T-helper 2 cell treated with Interferon-gamma antibody and Interleukin-4, amounts not matched to agents 5 μg/mL and 100 μg/mL, for 36 hours (primary cell): ENCODE data around the gene GRPEL2.

Experiments used
- DNase-seq: peaks from one replicate; pipeline ENCODE4 v3.0.0; 2021; ENCODE audit warnings: low spot score
- H3K27ac Mint-ChIP-seq: one replicate; pipeline ENCODE4 v1.8.0; 2021; ENCODE audit warnings: mild to moderate bottlenecking, mixed read lengths
- H3K27me3 Mint-ChIP-seq: one replicate; pipeline ENCODE4 v1.8.0; 2021; ENCODE audit warnings: low read depth, mixed read lengths
- H3K36me3 Mint-ChIP-seq: one replicate; pipeline ENCODE4 v1.8.0; 2021; ENCODE audit warnings: low read depth, mixed read lengths
- H3K4me1 Mint-ChIP-seq: one replicate; pipeline ENCODE4 v1.8.0; 2021; ENCODE audit warnings: low read depth, mixed read lengths
- H3K4me3 Mint-ChIP-seq: one replicate; pipeline ENCODE4 v1.8.0; 2022; ENCODE audit warnings: mild to moderate bottlenecking, moderate library complexity, mixed read lengths
- H3K9me3 Mint-ChIP-seq: one replicate; pipeline ENCODE4 v1.8.0; 2021; ENCODE audit warnings: mixed read lengths

GRPEL2 gene

GRCh38 chr5:149345147-149345891, at the start of gene GRPEL2:
Gene GRPEL2, plus strand, starts transcription at chr5:149345499. Its CDS starts 41 bp downstream, at chr5:149345540.
- no peaks in the 10 kb centered on the region for H3K9me3 Mint-ChIP-seq
- H3K36me3 Mint-ChIP-seq: peaks cover 47% of the 10 kb centered on the region

GRCh38 chr5:149297340-149298025, 47.8 kb upstream of the GRPEL2 start:
- H3K4me3 Mint-ChIP-seq: no peak overlapping the region
- no peak overlapping the region for H3K27ac Mint-ChIP-seq
- no peak for DNase-seq
- H3K36me3 Mint-ChIP-seq: no peaks in the 10 kb centered on the region
- no peaks in the 10 kb centered on the region for H3K9me3 Mint-ChIP-seq
- no peaks in the 10 kb centered on the region for H3K4me1 Mint-ChIP-seq
- peaks cover 14% of the 10 kb centered on the region for H3K27me3 Mint-ChIP-seq

More at GRCh38 chr5:149345147-149345891, at the start of gene GRPEL2:
- Mint-ChIP-seq H3K27ac (peak within 1 kb of the TSS; percentile 82), H3K4me1 (peaks cover 46% of the 10 kb centered on the region), H3K4me3 (peak within 1 kb of the TSS; percentile 84), H3K27me3 (no peaks in the 10 kb centered on the region)
- peak; percentile 96 for DNase-seq

- no peaks in the 10 kb centered on the region for H3K36me3 Mint-ChIP-seq
- no peaks in the 10 kb centered on the region for H3K4me1 Mint-ChIP-seq
- no peaks in the 10 kb centered on the region for H3K9me3 Mint-ChIP-seq
- DNase-seq: no peak
- H3K4me3 Mint-ChIP-seq: no peak overlapping the region
- peaks cover 14% of the 10 kb centered on the region for H3K27me3 Mint-ChIP-seq
- H3K27ac Mint-ChIP-seq: no peak overlapping the region
Measured at GRCh38 chr5:149298163-149298562, 47.1 kb upstream of the GRPEL2 start.

- Mint-ChIP-seq H3K4me1 (no peaks in the 10 kb centered on the region), H3K36me3 (no peaks in the 10 kb centered on the region), H3K9me3 (no peaks in the 10 kb centered on the region), H3K4me3 (no peak overlapping the region), H3K27ac (no peak overlapping the region), H3K27me3 (peaks cover 14% of the 10 kb centered on the region)
- no peak for DNase-seq
Measured at GRCh38 chr5:149298842-149299404, 46.4 kb upstream of the GRPEL2 start.

GRCh38 chr5:149299451-149300054, 45.7 kb upstream of the GRPEL2 start:
- no peaks in the 10 kb centered on the region for H3K4me1 Mint-ChIP-seq
- no peak overlapping the region for H3K27ac Mint-ChIP-seq
- DNase-seq: no peak
- no peaks in the 10 kb centered on the region for H3K9me3 Mint-ChIP-seq
- no peak overlapping the region for H3K4me3 Mint-ChIP-seq
- H3K36me3 Mint-ChIP-seq: no peaks in the 10 kb centered on the region
- peaks cover 14% of the 10 kb centered on the region for H3K27me3 Mint-ChIP-seq

GRCh38 chr5:149300441-149300840, 44.9 kb upstream of the GRPEL2 start:
- Mint-ChIP-seq H3K4me3 (no peak overlapping the region), H3K27me3 (peaks cover 6% of the 10 kb centered on the region), H3K9me3 (no peaks in the 10 kb centered on the region), H3K4me1 (no peaks in the 10 kb centered on the region), H3K36me3 (no peaks in the 10 kb centered on the region), H3K27ac (no peak overlapping the region)
- DNase-seq: no peak

- Mint-ChIP-seq H3K36me3 (no peaks in the 10 kb centered on the region), H3K27me3 (peaks cover 3% of the 10 kb centered on the region), H3K27ac (no peak overlapping the region), H3K4me3 (no peak overlapping the region), H3K4me1 (no peaks in the 10 kb centered on the region), H3K9me3 (no peaks in the 10 kb centered on the region)
- no peak for DNase-seq
Measured at GRCh38 chr5:149301049-149301743, 44.1 kb upstream of the GRPEL2 start.

- Mint-ChIP-seq H3K27me3 (no peaks in the 10 kb centered on the region), H3K4me3 (no peak overlapping the region), H3K9me3 (no peaks in the 10 kb centered on the region), H3K36me3 (no peaks in the 10 kb centered on the region), H3K27ac (no peak overlapping the region), H3K4me1 (no peaks in the 10 kb centered on the region)
- no peak for DNase-seq
Measured at GRCh38 chr5:149301744-149302380, 43.4 kb upstream of the GRPEL2 start.

- no peaks in the 10 kb centered on the region for H3K9me3 Mint-ChIP-seq
- H3K36me3 Mint-ChIP-seq: no peaks in the 10 kb centered on the region
- no peak overlapping the region for H3K27ac Mint-ChIP-seq
- H3K4me1 Mint-ChIP-seq: no peaks in the 10 kb centered on the region
- no peak for DNase-seq
- no peak overlapping the region for H3K4me3 Mint-ChIP-seq
- no peaks in the 10 kb centered on the region for H3K27me3 Mint-ChIP-seq
Measured at GRCh38 chr5:149302641-149303040, 42.7 kb upstream of the GRPEL2 start.

GRCh38 chr5:149303210-149303609, 42.1 kb upstream of the GRPEL2 start:
- no peaks in the 10 kb centered on the region for H3K36me3 Mint-ChIP-seq
- no peaks in the 10 kb centered on the region for H3K9me3 Mint-ChIP-seq
- H3K27me3 Mint-ChIP-seq: no peaks in the 10 kb centered on the region
- no peak for DNase-seq
- no peak overlapping the region for H3K4me3 Mint-ChIP-seq
- H3K27ac Mint-ChIP-seq: no peak overlapping the region
- no peaks in the 10 kb centered on the region for H3K4me1 Mint-ChIP-seq

- Mint-ChIP-seq H3K4me1 (no peaks in the 10 kb centered on the region), H3K9me3 (no peaks in the 10 kb centered on the region), H3K4me3 (no peak overlapping the region), H3K27me3 (peaks cover 2% of the 10 kb centered on the region), H3K27ac (no peak overlapping the region), H3K36me3 (no peaks in the 10 kb centered on the region)
- no peak for DNase-seq
Measured at GRCh38 chr5:149304195-149305078, 40.9 kb upstream of the GRPEL2 start.

- Mint-ChIP-seq H3K36me3 (no peaks in the 10 kb centered on the region), H3K4me3 (no peak overlapping the region), H3K4me1 (no peaks in the 10 kb centered on the region), H3K27ac (no peak overlapping the region), H3K9me3 (no peaks in the 10 kb centered on the region), H3K27me3 (peaks cover 3% of the 10 kb centered on the region)
- DNase-seq: no peak
Measured at GRCh38 chr5:149309354-149309753, 35.9 kb upstream of the GRPEL2 start.
